ENCODE measurements around the gene MCF2L2.

MCF2L2 gene

DNA sequence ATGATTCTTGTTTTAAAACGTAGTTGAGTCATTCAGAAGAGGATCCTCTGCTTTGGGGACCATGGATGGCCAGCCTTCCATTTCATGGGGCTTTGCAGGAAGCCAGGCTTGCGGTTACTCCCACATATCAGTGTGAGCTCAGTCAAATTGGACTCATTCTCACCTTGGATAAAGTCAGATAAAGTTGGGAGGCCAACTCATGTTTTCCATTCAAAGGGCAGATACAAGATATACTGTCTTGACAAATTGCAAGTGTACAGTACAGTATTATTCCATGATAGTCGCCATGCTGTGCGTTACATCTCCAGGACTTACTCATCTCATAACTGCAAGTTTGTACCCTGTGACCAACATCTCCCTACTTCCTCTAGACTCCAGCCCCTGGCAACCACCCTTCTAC lies 200.8 kb downstream of the MCF2L2 start:
- no peak for DNase-seq

- no peak for DNase-seq
Observed at GRCh38 chr3:183226333-183226890, 202.0 kb downstream of the MCF2L2 start.

GRCh38 chr3:183224180-183224970 lies 204.0 kb downstream of the MCF2L2 start:
- no peak for DNase-seq

- DNase-seq, result no peak
Observed at GRCh38 chr3:183222631-183223235, 205.7 kb downstream of the MCF2L2 start.

DNA sequence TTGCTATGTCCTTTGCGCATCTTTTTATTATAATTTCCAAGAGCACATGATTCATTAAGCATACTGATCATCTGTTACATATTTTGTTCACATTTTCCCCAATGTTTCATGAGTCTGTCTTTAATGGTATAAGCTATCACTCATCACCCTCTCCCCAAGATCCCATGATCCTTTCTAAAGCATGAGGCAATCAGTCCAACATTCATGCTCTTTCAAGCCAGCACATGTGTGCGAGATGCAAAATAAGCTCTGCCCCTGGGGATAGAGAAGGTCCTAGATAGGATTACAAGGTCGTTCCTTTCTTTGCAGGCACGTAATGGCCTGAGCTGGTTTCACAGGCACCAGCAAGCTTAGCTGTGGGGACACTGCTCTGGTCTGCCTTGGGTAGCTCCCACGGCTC lies 207.6 kb downstream of the MCF2L2 start:
- no peak for DNase-seq

GRCh38 chr3:183218826-183219225 lies 209.6 kb downstream of the MCF2L2 start:
- no peak for DNase-seq

GRCh38 chr3:183217548-183218332 lies 210.7 kb downstream of the MCF2L2 start:
- no peak for DNase-seq

DNA sequence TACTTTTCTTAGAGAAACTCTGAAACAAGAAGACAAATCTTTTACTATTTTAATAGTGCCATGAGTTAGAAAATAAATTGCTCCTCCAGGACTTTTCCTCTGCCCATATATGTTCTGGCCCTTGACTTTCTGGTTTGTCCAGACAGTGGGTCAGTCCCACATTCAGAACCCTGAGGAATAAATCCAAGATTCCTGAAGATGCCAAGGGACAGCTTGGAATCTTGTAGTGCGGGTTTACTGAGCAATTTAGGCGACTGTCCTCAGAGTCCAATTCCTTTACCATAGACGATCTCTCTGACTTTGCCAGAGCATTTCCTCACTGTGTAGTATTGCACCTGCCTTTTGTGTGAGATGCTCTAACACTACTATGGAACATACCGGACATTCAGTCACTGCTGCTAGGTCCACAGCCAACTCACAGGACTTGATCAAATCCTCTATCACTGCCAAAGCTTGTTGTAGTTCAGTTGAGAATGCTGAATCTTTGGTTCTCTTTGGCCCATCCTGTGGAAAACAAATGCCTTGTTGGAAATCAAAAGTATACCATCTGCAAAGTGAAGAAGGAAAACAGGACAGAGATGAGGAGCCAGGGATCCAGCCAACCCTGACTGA lies 212.7 kb downstream of the MCF2L2 start:
- DNase-seq, result no peak

DNA sequence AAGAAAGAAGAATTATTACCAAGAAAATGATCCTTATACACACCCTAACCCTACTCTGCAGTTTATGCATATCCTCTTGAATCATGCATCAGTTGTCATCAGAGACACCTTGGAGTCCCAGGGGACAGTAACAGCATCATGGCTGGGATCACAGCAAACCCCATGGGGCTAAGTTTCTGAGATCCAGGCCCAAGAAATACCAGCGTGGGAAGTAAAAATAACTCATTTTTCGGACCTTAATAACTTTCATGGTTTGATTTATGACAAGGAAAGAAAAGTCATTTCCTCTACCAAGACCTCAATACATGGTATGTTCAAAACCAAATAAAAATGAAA lies 214.2 kb downstream of the MCF2L2 start:
- DNase-seq, result no peak

DNA sequence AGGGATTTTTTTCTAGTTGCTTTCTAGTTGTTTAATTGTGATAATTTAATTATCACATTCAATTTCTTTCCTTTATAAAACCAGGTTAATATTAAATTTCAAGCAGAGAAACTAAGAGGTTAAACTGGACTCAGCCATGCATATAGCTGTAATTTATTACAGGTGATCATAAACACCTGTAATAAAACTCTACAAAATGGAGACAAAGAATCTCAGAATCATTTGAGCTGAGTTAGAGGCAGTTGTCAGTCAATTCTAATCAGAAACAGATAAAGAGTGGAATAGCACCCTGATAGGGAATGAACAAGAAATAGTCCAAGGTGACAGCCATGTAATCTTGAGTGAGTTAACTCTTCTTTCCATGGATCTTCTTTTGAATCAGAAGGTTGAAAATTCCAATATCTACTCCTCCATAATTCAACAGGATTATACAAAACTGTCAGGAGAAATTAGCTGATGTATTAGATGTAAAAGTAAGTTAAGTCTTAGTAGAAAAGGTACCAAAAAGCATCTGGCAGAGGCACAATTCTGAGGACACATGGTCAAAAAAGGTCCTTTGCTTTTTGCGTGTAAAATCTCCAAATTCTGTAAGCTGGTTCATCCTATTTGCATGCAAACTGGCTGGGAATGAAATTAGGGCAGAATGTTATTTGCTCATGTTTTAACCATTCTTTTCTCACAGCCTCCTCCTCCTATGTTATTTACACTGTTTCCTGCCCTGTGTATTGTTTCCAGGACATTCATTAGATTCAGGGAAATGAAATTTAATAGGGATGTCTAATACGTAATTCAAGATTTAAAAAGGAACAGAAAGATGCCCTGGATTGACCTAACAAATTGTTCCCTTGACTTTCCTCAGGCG lies 214.8 kb downstream of the MCF2L2 start:
- DNase-seq, result no peak

DNA sequence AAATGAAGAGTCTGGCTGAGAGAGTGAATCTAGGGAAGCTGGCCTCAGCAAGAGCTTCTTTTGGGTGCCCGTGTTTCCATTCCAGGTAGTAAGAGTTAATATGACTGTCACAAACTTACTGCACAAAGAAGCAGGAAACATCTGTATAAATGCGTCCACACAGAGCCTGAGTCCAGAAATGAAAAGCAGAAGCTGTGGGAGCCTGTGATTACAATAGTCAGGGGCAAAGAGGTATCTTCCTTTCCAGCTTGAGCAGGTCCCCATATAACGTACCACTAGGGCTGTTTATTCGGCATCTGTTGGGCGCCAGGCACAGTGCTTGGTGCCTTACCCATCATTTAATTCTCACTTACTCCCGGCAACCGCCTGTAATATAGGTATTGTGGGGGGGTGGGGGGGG lies 215.9 kb downstream of the MCF2L2 start:
- no peak for DNase-seq

DNA sequence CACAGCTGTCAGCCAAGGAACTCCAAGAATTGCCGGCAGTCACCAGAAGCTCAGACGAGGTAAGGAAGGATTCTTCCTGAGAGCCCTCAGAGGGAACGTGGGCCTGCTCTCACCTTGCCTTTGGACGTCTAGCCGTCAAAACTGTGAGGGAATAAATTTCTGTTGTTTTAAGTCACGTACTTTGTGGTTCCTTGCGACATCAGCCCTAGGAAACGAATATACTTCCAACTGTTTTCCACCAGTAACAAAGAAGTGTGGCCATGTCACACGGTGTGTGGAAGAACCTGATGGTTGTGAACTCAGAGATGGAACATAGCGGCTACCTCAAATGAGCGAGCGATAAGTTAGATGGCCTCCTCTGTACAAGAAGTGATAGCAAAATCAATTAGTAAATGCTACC lies 216.3 kb downstream of the MCF2L2 start:
- DNase-seq, result no peak

DNA sequence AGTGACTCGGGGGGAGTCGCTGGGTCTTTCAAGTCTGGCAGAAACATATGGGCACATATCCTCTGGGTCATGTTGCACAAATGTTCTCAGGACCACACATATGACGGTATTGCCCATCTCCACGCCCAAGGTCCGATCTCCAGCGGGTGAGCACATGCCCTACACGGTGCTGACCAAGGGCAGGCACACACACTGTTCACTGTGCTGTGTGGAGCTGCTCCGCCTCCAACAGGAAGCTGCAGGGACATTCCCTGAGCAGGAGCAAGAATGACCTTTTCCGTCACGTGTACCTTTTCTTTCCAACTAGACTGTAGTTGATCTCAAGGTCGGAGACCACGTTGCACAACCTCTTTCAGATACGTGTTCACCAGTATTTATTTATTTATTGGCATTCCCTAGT lies 217.1 kb downstream of the MCF2L2 start:
- no peak for DNase-seq

DNA sequence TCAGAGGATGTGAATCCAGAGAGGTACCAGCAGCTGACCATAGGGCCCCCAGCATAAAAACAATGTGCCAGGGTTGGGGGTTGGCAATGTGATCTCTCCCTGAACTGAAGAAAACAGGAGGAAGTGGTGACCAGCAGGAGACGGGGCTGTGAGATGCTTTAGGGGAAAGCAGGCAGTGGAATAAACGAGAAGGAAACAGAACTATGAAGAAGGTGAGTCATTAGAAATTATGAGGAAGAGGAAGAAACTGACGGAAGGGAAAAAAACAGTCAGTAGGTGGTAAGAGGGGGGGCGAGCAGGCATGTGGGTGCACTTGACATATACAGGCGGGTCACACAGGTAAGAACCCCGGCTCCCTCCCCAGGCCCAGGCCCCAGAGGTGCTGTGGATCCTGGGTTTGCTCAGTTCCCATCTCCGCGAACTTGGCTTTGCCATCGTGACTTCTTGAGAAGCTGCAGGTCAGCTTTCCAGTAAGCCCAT lies 217.5 kb downstream of the MCF2L2 start:
- DNase-seq, result no peak

DNA sequence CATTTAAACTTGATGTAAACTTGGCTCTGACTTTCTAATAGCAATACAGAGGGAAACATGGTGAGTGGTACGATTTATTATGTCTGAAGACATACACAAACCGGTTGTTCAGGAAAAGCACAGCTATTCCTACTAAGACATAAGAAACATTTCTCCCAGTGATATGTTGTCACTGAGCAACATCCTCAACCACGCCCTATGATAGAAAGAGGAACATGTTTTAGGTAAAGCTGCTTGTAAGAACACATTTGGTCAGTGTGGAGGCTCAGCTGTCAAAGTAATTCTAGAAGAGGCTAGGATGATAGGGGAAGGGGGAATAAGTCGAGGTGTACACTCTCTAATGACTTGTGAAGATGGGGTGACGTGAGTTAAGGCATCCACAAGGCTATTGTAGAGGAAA lies 218.1 kb downstream of the MCF2L2 start:
- DNase-seq, result no peak

DNA sequence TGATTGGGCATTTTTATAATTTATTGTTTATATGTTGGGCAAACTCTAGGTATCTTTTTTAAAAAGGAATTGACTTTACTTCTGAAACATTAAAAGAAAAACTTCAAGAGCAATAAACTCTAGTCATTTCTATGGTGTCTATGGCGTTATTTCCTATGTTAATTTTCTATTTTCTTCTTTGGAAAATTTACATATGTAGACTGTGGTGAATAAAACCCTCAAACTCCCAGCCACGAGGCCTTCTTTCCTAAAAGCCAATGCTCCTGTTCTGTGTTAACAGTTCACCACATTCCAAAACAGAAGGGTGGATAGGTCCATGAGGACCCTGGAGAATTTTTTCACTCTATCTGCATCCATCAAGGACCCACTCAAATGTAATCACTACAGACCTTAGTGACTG lies 219.6 kb downstream of the MCF2L2 start:
- no peak for DNase-seq

- DNase-seq, result no peak
Observed at GRCh38 chr3:183208260-183208659, 220.2 kb downstream of the MCF2L2 start.

DNA sequence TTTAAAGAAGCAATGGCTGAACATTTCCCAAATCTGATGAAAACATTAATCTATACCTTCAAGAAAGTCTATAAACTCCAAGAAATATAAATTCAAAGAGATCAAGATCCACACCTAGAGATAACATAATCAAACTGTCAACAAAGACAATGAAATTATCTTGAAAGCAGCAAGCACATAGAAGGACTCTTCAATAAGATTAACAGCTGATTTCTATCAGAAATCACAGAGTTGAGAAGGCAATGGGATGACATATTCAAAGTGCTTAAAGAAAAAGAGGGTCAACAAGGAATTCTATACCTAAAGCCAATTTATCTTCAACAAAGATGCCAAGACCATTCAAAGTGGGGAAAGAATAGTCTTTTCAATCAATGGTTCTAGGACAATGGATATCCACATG lies 224.7 kb downstream of the MCF2L2 start:
- DNase-seq, result no peak

GRCh38 chr3:183202004-183202722 lies 226.3 kb downstream of the MCF2L2 start:
- DNase-seq, result no peak

GRCh38 chr3:183198939-183199338 lies 229.5 kb downstream of the MCF2L2 start:
- no peak for DNase-seq

GRCh38 chr3:183197734-183198133 lies 230.7 kb downstream of the MCF2L2 start:
- no peak for DNase-seq
